ENCODE results near the gene CD99L2.

DNA sequence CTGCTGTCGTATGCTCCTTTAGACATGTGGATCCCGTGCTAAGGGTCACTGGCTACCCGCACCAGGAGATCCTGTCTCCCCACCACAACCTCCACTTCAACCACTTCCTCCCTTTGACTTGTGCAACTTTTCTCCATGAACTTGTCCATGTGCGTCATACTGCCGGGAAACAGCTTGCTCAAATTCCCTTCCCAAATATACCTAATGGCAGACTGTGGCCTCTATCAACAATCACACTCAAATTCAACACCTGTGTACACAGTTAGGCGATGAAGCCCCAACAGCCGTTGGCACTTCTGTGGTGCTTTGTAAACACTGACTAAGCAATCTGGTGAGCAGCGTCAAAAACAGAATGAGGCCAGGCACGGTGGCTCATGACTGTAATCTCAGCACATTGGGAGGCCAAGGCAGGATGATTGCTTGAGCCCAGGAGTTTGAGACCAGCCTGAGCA is 49.5 kb downstream of the CD99L2 start:
- TF ChIP-seq, protein P1, sequence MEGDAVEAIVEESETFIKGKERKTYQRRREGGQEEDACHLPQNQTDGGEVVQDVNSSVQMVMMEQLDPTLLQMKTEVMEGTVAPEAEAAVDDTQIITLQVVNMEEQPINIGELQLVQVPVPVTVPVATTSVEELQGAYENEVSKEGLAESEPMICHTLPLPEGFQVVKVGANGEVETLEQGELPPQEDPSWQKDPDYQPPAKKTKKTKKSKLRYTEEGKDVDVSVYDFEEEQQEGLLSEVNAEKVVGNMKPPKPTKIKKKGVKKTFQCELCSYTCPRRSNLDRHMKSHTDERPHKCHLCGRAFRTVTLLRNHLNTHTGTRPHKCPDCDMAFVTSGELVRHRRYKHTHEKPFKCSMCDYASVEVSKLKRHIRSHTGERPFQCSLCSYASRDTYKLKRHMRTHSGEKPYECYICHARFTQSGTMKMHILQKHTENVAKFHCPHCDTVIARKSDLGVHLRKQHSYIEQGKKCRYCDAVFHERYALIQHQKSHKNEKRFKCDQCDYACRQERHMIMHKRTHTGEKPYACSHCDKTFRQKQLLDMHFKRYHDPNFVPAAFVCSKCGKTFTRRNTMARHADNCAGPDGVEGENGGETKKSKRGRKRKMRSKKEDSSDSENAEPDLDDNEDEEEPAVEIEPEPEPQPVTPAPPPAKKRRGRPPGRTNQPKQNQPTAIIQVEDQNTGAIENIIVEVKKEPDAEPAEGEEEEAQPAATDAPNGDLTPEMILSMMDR (IDR thresholded peaks at IDR 0.05): no peak
- TF ChIP-seq POLR2AphosphoS5 (IDR thresholded peaks at IDR 0.05; ENCODE audit: insufficient read depth in 1 of 2, low read depth in 1 of 2): no peak
- no peak for TF ChIP-seq POLR2A (IDR thresholded peaks at IDR 0.05)
